RWPE2 (cell line): ENCODE measurements around the gene MUC20.

ENCODE experiments used
- ATAC-seq: fragments of 200-7000 bp; cut with Tn5 transposase; 3 replicates; pipeline ENCODE4 v1.9.1; 2021; ENCODE audit warnings: low read depth
- DNase-seq: peaks from one replicate; pipeline ENCODE4 v3.0.0-alpha.2; 2020; ENCODE audit warnings: low spot score
- H3K27ac ChIP-seq: fragments of 450-650 bp; 2 replicates; pipeline ENCODE4 v1.5.1; 2017; ENCODE audit warnings: mild to moderate bottlenecking; ENCODE audit not compliant: poor library complexity, severe bottlenecking
- H3K27me3 ChIP-seq: fragments of 250-450 bp; sonication (Bioruptor Pico); 2 replicates; pipeline ENCODE4 v1.5.1; 2021; ENCODE audit warnings: mild to moderate bottlenecking, moderate library complexity; ENCODE audit not compliant: insufficient read depth, poor library complexity, severe bottlenecking
- H3K36me3 ChIP-seq: fragments of 250-450 bp; sonication (Bioruptor Pico); 2 replicates; pipeline ENCODE4 v1.5.1; 2020; ENCODE audit warnings: low read depth, mild to moderate bottlenecking, moderate library complexity
- H3K4me1 ChIP-seq: fragments of 250-450 bp; sonication (Bioruptor Pico); 2 replicates; pipeline ENCODE4 v1.5.1; 2021; ENCODE audit warnings: mild to moderate bottlenecking, moderate library complexity; ENCODE audit not compliant: insufficient read depth, poor library complexity, severe bottlenecking
- H3K4me3 ChIP-seq: fragments of 250-450 bp; sonication (Bioruptor Pico); 2 replicates; pipeline ENCODE4 v1.5.1; 2021; ENCODE audit warnings: mild to moderate bottlenecking, moderate library complexity; ENCODE audit not compliant: severe bottlenecking
- H3K9me3 ChIP-seq: fragments of 250-450 bp; sonication (Bioruptor Pico); 2 replicates; pipeline ENCODE4 v1.5.1; 2021; ENCODE audit warnings: mild to moderate bottlenecking, moderate library complexity; ENCODE audit not compliant: severe bottlenecking
- CTCF ChIP-seq: fragments of 450-650 bp; IDR thresholded peaks from one replicate; pipeline ENCODE4 v1.5.1; 2017; ENCODE audit warnings: mild to moderate bottlenecking, moderate library complexity; ENCODE audit not compliant: poor library complexity, severe bottlenecking

Gene MUC20

GRCh38 chr3:195754141-195754540, 33.4 kb downstream of the MUC20 start:
- no peaks in the 10 kb centered on the region for H3K4me1 ChIP-seq
- H3K4me3 ChIP-seq, result no peak overlapping the region
- H3K27me3 ChIP-seq, result peaks cover 10% of the 10 kb centered on the region
- no peak for TF ChIP-seq CTCF
- ATAC-seq (no peak), DNase-seq (no peak)
- H3K9me3 ChIP-seq, result no peaks in the 10 kb centered on the region
- H3K27ac ChIP-seq, result no peak overlapping the region
- H3K36me3 ChIP-seq, result no peaks in the 10 kb centered on the region

GRCh38 chr3:195754906-195755305, 34.1 kb downstream of the MUC20 start:
- no peak for TF ChIP-seq CTCF
- Histone ChIP-seq H3K4me1 (no peaks in the 10 kb centered on the region), H3K9me3 (no peaks in the 10 kb centered on the region), H3K27me3 (peaks cover 15% of the 10 kb centered on the region), H3K27ac (no peak overlapping the region), H3K36me3 (no peaks in the 10 kb centered on the region), H3K4me3 (no peak overlapping the region)
- DNase-seq (no peak), ATAC-seq (no peak)

GRCh38 chr3:195755391-195755790, 34.6 kb downstream of the MUC20 start:
- ATAC-seq (no peak), DNase-seq (no peak)
- H3K4me3 ChIP-seq, result no peak overlapping the region
- H3K27me3 ChIP-seq, result peaks cover 15% of the 10 kb centered on the region
- H3K27ac ChIP-seq, result no peak overlapping the region
- no peak for TF ChIP-seq CTCF
- H3K4me1 ChIP-seq, result no peaks in the 10 kb centered on the region
- H3K9me3 ChIP-seq, result no peaks in the 10 kb centered on the region
- no peaks in the 10 kb centered on the region for H3K36me3 ChIP-seq

GRCh38 chr3:195755791-195756676, 35.3 kb downstream of the MUC20 start:
- H3K27me3 ChIP-seq, result peaks cover 19% of the 10 kb centered on the region
- ATAC-seq (no peak), DNase-seq (no peak)
- H3K36me3 ChIP-seq, result no peaks in the 10 kb centered on the region
- H3K4me1 ChIP-seq, result no peaks in the 10 kb centered on the region
- H3K27ac ChIP-seq, result no peak overlapping the region
- no peaks in the 10 kb centered on the region for H3K9me3 ChIP-seq
- TF ChIP-seq CTCF, result no peak
- no peak overlapping the region for H3K4me3 ChIP-seq

- H3K27me3 ChIP-seq, result peaks cover 31% of the 10 kb centered on the region
- no peak overlapping the region for H3K27ac ChIP-seq
- no peaks in the 10 kb centered on the region for H3K4me1 ChIP-seq
- H3K9me3 ChIP-seq, result no peaks in the 10 kb centered on the region
- H3K4me3 ChIP-seq, result no peak overlapping the region
- TF ChIP-seq CTCF, result no peak
- no peaks in the 10 kb centered on the region for H3K36me3 ChIP-seq
- ATAC-seq (no peak), DNase-seq (no peak)
These were observed 36.6 kb downstream of the MUC20 start for GRCh38 chr3:195757438-195757770.
